Stomach (tissue), 4 donors: ENCODE results near the gene SGMS1.

Experiments
- CTCF ChIP-seq, 7 experiments: fragments of 450-650 bp in 4 of 7; fragments of 200-600 bp in 3 of 7; sonication (generic) in 3 of 7; IDR thresholded peaks; one replicate each; pipeline ENCODE4 v1.5.1; 2016 to 2019; ENCODE audit warnings: antibody characterized with exemption in 7 of 7, control low read depth in 2 of 7, mild to moderate bottlenecking in 1 of 7
- POLR2A ChIP-seq, 4 donors: fragments of 450-650 bp; IDR thresholded peaks; one replicate each; pipeline ENCODE4 v1.6.1; 2016; ENCODE audit warnings: antibody characterized with exemption in 4 of 4, control low read depth in 2 of 4, mild to moderate bottlenecking in 1 of 4, moderate library complexity in 1 of 4
- POLR2AphosphoS5 ChIP-seq, 3 donors: sonication (generic); formaldehyde crosslinking; IDR thresholded peaks; one replicate each; pipeline ENCODE4 v1.6.1; 2016; ENCODE audit warnings: antibody characterized with exemption in 3 of 3

GRCh38 chr10:50576245-50576815 lies 47.4 kb downstream of the SGMS1 start:
- TF ChIP-seq CTCF (IDR thresholded peaks at IDR 0.05) (no peak), POLR2AphosphoS5 (IDR thresholded peaks at IDR 0.05) (no peak), POLR2A (IDR thresholded peaks at IDR 0.05) (no peak)
